ENCODE measurements around the gene ATG4D.

Gene ATG4D

GRCh38 chr19:10543420-10544241 is at the start of gene ATG4D:
ATG4D (plus strand) TSS chr19:10543904; CDS start chr19:10544091, 187 bp downstream.
- Histone ChIP-seq H3K9ac (ENCODE audit: low read depth, low read length) (peak within 1 kb of the TSS; percentile 88), H3K36me3 (ENCODE audit: insufficient read depth, low read length) (0 out of 2 replicates have a peak, but pooled peaks cover 2% of the 10 kb centered on the region), H3K4me1 (ENCODE audit: insufficient read depth, low read length) (peaks cover 2% of the 10 kb centered on the region; the same call in 1 of the 2 replicates), H3K9me3 (ENCODE audit: control insufficient read depth, insufficient read depth, low read length) (no peaks in the 10 kb centered on the region)

- H3K9ac ChIP-seq (ENCODE audit: low read depth, low read length), result no peak overlapping the region
- H3K36me3 ChIP-seq (ENCODE audit: insufficient read depth, low read length), result peaks cover 8% of the 10 kb centered on the region
Measured at GRCh38 chr19:10497371-10497770, 46.3 kb upstream of the ATG4D start.

GRCh38 chr19:10499550-10500246 is 44.0 kb upstream of the ATG4D start:
- Histone ChIP-seq H3K9ac (ENCODE audit: low read depth, low read length) (no peak overlapping the region), H3K4me1 (ENCODE audit: insufficient read depth, low read length) (peaks cover 15% of the 10 kb centered on the region; the same call in 1 of the 2 replicates), H3K36me3 (ENCODE audit: insufficient read depth, low read length) (peaks cover 8% of the 10 kb centered on the region), H3K9me3 (ENCODE audit: control insufficient read depth, insufficient read depth, low read length) (no peaks in the 10 kb centered on the region)

More at GRCh38 chr19:10497371-10497770, 46.3 kb upstream of the ATG4D start:
- Histone ChIP-seq H3K9me3 (ENCODE audit: control insufficient read depth, insufficient read depth, low read length) (no peaks in the 10 kb centered on the region), H3K4me1 (ENCODE audit: insufficient read depth, low read length) (peaks cover 15% of the 10 kb centered on the region; the same call in 1 of the 2 replicates)

GRCh38 chr19:10500247-10500592 is 43.5 kb upstream of the ATG4D start:
- Histone ChIP-seq H3K36me3 (ENCODE audit: insufficient read depth, low read length) (peaks cover 8% of the 10 kb centered on the region), H3K9me3 (ENCODE audit: control insufficient read depth, insufficient read depth, low read length) (no peaks in the 10 kb centered on the region), H3K9ac (ENCODE audit: low read depth, low read length) (no peak overlapping the region), H3K4me1 (ENCODE audit: insufficient read depth, low read length) (peaks cover 15% of the 10 kb centered on the region; the same call in 1 of the 2 replicates)

- peaks cover 4% of the 10 kb centered on the region; the same call in 1 of the 2 replicates for H3K36me3 ChIP-seq (ENCODE audit: insufficient read depth, low read length)
- no peaks in the 10 kb centered on the region for H3K9me3 ChIP-seq (ENCODE audit: control insufficient read depth, insufficient read depth, low read length)
- peaks cover 15% of the 10 kb centered on the region; the same call in 1 of the 2 replicates for H3K4me1 ChIP-seq (ENCODE audit: insufficient read depth, low read length)
- H3K9ac ChIP-seq (ENCODE audit: low read depth, low read length), result peak overlapping the region; percentile 91
Measured at GRCh38 chr19:10501971-10502523, 41.7 kb upstream of the ATG4D start.

GRCh38 chr19:10502524-10503001 is 41.1 kb upstream of the ATG4D start:
- no peaks in the 10 kb centered on the region for H3K9me3 ChIP-seq (ENCODE audit: control insufficient read depth, insufficient read depth, low read length)
- 0 out of 2 replicates have a peak, but pooled peaks cover 4% of the 10 kb centered on the region for H3K36me3 ChIP-seq (ENCODE audit: insufficient read depth, low read length)
- H3K4me1 ChIP-seq (ENCODE audit: insufficient read depth, low read length), result peaks cover 15% of the 10 kb centered on the region; the same call in 1 of the 2 replicates
- peak overlapping the region; percentile 91 for H3K9ac ChIP-seq (ENCODE audit: low read depth, low read length)

- Histone ChIP-seq H3K9ac (ENCODE audit: low read depth, low read length) (peak within 1 kb of the TSS; percentile 91), H3K36me3 (ENCODE audit: insufficient read depth, low read length) (0 out of 2 replicates have a peak, but pooled peaks cover 4% of the 10 kb centered on the region), H3K4me1 (ENCODE audit: insufficient read depth, low read length) (peaks cover 15% of the 10 kb centered on the region; the same call in 1 of the 2 replicates)
Measured at GRCh38 chr19:10503002-10503789, 40.5 kb upstream of the ATG4D start, which contains the start of gene KEAP1. KEAP1 (minus strand) TSS chr19:10503356; CDS start chr19:10500033, 3,323 bp downstream.

GRCh38 chr19:10505583-10506229 is 38.0 kb upstream of the ATG4D start:
- H3K36me3 ChIP-seq (ENCODE audit: insufficient read depth, low read length), result no peaks in the 10 kb centered on the region
- peaks cover 3% of the 10 kb centered on the region; the same call in 1 of the 2 replicates for H3K4me1 ChIP-seq (ENCODE audit: insufficient read depth, low read length)
- no peak overlapping the region; the same call in 1 of the 2 replicates for H3K9ac ChIP-seq (ENCODE audit: low read depth, low read length)

More at GRCh38 chr19:10503002-10503789, 40.5 kb upstream of the ATG4D start, which contains the start of gene KEAP1:
- H3K9me3 ChIP-seq (ENCODE audit: control insufficient read depth, insufficient read depth, low read length), result no peaks in the 10 kb centered on the region

GRCh38 chr19:10508036-10508435 is 35.7 kb upstream of the ATG4D start:
- no peaks in the 10 kb centered on the region for H3K9me3 ChIP-seq (ENCODE audit: control insufficient read depth, insufficient read depth, low read length)
- H3K4me1 ChIP-seq (ENCODE audit: insufficient read depth, low read length), result no peaks in the 10 kb centered on the region
- no peaks in the 10 kb centered on the region for H3K36me3 ChIP-seq (ENCODE audit: insufficient read depth, low read length)
- no peak overlapping the region for H3K9ac ChIP-seq (ENCODE audit: low read depth, low read length)

More at GRCh38 chr19:10505583-10506229, 38.0 kb upstream of the ATG4D start:
- H3K9me3 ChIP-seq (ENCODE audit: control insufficient read depth, insufficient read depth, low read length), result no peaks in the 10 kb centered on the region

- Histone ChIP-seq H3K9ac (ENCODE audit: low read depth, low read length) (no peak overlapping the region), H3K9me3 (ENCODE audit: control insufficient read depth, insufficient read depth, low read length) (no peaks in the 10 kb centered on the region), H3K36me3 (ENCODE audit: insufficient read depth, low read length) (no peaks in the 10 kb centered on the region), H3K4me1 (ENCODE audit: insufficient read depth, low read length) (0 out of 2 replicates have a peak, but pooled peaks cover 2% of the 10 kb centered on the region)
Measured at GRCh38 chr19:10508707-10509106, 35.0 kb upstream of the ATG4D start.

GRCh38 chr19:10510301-10510802 is 33.4 kb upstream of the ATG4D start:
- Histone ChIP-seq H3K9ac (ENCODE audit: low read depth, low read length) (no peak overlapping the region), H3K36me3 (ENCODE audit: insufficient read depth, low read length) (no peaks in the 10 kb centered on the region), H3K9me3 (ENCODE audit: control insufficient read depth, insufficient read depth, low read length) (no peaks in the 10 kb centered on the region), H3K4me1 (ENCODE audit: insufficient read depth, low read length) (0 out of 2 replicates have a peak, but pooled peaks cover 2% of the 10 kb centered on the region)

GRCh38 chr19:10513223-10513622 is 30.5 kb upstream of the ATG4D start:
- Histone ChIP-seq H3K4me1 (ENCODE audit: insufficient read depth, low read length) (0 out of 2 replicates have a peak, but pooled peaks cover 8% of the 10 kb centered on the region), H3K9ac (ENCODE audit: low read depth, low read length) (no peak overlapping the region)

More at GRCh38 chr19:10513223-10513622, 30.5 kb upstream of the ATG4D start:
- Histone ChIP-seq H3K36me3 (ENCODE audit: insufficient read depth, low read length) (no peaks in the 10 kb centered on the region), H3K9me3 (ENCODE audit: control insufficient read depth, insufficient read depth, low read length) (no peaks in the 10 kb centered on the region)

Data from ES-I3 (cell line).